Right lobe of liver (tissue), 6 donors: ENCODE measurements around the gene XAB2. TPM values are rescaled to one million over a fixed set of nuclear protein-coding genes. Genes with fewer than 3 reads are reported as not detected.

Source experiments
- ATAC-seq, 4 donors: fragments of 200-7000 bp; cut with Tn5 transposase; one replicate each; pipeline ENCODE4 v1.9.1; 2020; ENCODE audit warnings: mild to moderate bottlenecking in 4 of 4, moderate library complexity in 4 of 4
- DNase-seq, 3 donors: peaks; one replicate each; pipeline ENCODE4 v3.0.0-alpha.2; 2020
- H3K27ac ChIP-seq, 3 donors: fragments of 200-600 bp; one replicate each; pipeline ENCODE4 v1.8.0; 2022
- H3K27me3 ChIP-seq, 2 donors: fragments of 200-600 bp; one replicate each; pipeline ENCODE4 v1.8.0; 2022
- H3K36me3 ChIP-seq, 4 donors: fragments of 200-600 bp; sonication (generic) in 1 of 4; one replicate each; pipeline versions ENCODE4 v1.5.1 to v1.8.0; 2017 to 2022; ENCODE audit warnings: control low read depth in 1 of 4
- H3K4me1 ChIP-seq, 4 donors: fragments of 200-600 bp; sonication (generic) in 1 of 4; one replicate each; pipeline versions ENCODE4 v1.5.1 to v1.8.0; 2017 to 2022; ENCODE audit warnings: control low read depth in 1 of 4
- H3K4me3 ChIP-seq, 3 donors: fragments of 200-600 bp; one replicate each; pipeline ENCODE4 v1.8.0; 2022
- H3K9me3 ChIP-seq, 4 donors: fragments of 200-600 bp; sonication (generic) in 1 of 4; one replicate each; pipeline versions ENCODE4 v1.5.1 to v1.8.0; 2017 to 2022; ENCODE audit warnings: control low read depth in 1 of 4
- CTCF ChIP-seq, 4 donors: fragments of 200-600 bp in 3 of 4; fragments of 450-650 bp in 1 of 4; IDR thresholded peaks; one replicate each; pipeline versions ENCODE4 v1.5.1 to v1.8.0; 2016 to 2022; ENCODE audit warnings: antibody characterized with exemption in 4 of 4, mild to moderate bottlenecking in 2 of 4
- POLR2A ChIP-seq: fragments of 450-650 bp; IDR thresholded peaks from one replicate; pipeline ENCODE4 v1.6.1; 2017; ENCODE audit warnings: antibody characterized with exemption, mild to moderate bottlenecking
- WGBS: methylation state at CpG from one replicate; pipeline ENCODE4 v1.1.6; 2018; ENCODE audit warnings: low coverage, low lambda C conversion rate; ENCODE audit not compliant: insufficient coverage; ENCODE audit errors: missing lambda C conversion rate; 5-methylcytosine and 5-hydroxymethylcytosine counted together
- intact Hi-C, 2 donors: fragments of 100-400 bp; cut with DNase I; formaldehyde crosslinking; loops; one replicate each; pipeline versions ENCODE4 v1.11.2 to v1.14.1; 2022
- total RNA-seq, 6 experiments: library from RNA; depleted of rRNA in 2 of 6; stranded (reverse); fragments of >200 nt in 2 of 6; fragmentation: NEBNext Ultra II Directional in 3 of 6; extraction: Animal tissue kit (Norgen Biotek cat#: 25700) in 3 of 6; gene quantifications; one replicate each; pipeline versions ENCODE4 v1.1.0 to v1.2.4, GENCODE V29; 2016 to 2023
- donor health status: DM: no; HTN: yes; CAD: no.
- donor health status: DM: no; HTN: no; CAD: no.
- donor health status: DM: no; HTN: no; CAD: no.
- donor health status: DM: no; HTN: yes; CAD: no.
- donor health status: DM: no; HTN: yes; CAD: no.

The XAB2 gene
- total RNA-seq, 6 experiments from 2014 or later: 12.8 to 21.3 (median 17.8) TPM

GRCh38 chr19:7618771-7619510 is 10.4 kb downstream of the XAB2 start:
- H3K27me3 ChIP-seq: no peaks in the 10 kb centered on the region
- H3K9me3 ChIP-seq: no peaks in the 10 kb centered on the region
- DNase-seq (peak; percentile 78 to 94 (median 92)), ATAC-seq (peak; percentile 76 to 85 (median 84))
- H3K27ac ChIP-seq: peak overlapping the region; percentile 51 to 99 (median 96)
- TF ChIP-seq CTCF (IDR thresholded peaks at IDR 0.05) (no peak), POLR2A (peak; percentile 57)
- intact Hi-C loops: no loop called here
- H3K36me3 ChIP-seq: peaks cover 0 to 46% (median 13%) of the 10 kb centered on the region in 4 donors
- 30% methylated on average over 9 of the region's 21 CpGs for WGBS
- peak overlapping the region in 1 of 3 donors; percentile 6 for H3K4me3 ChIP-seq
- peaks cover 0 to 29% (median 14%) of the 10 kb centered on the region in 4 donors for H3K4me1 ChIP-seq

- WGBS: 42% methylated on average over 4 of the region's 4 CpGs
- no peak for TF ChIP-seq CTCF (IDR thresholded peaks at IDR 0.05)
- TF ChIP-seq POLR2A: peak; percentile 34
- DNase-seq: peak; percentile 74 to 94 (median 87)
Measured at GRCh38 chr19:7618348-7618747, 11.0 kb downstream of the XAB2 start.

GRCh38 chr19:7617735-7618134 is 11.6 kb downstream of the XAB2 start:
- DNase-seq: no peak
- Histone ChIP-seq H3K27me3 (no peaks in the 10 kb centered on the region), H3K9me3 (no peaks in the 10 kb centered on the region), H3K4me3 (no peak overlapping the region), H3K4me1 (peaks cover 0 to 29% (median 14%) of the 10 kb centered on the region in 4 donors), H3K27ac (peak overlapping the region in 2 of 3 donors; percentile 96 to 99), H3K36me3 (peaks cover 0 to 38% (median 13%) of the 10 kb centered on the region in 4 donors)
- TF ChIP-seq POLR2A: no peak
- TF ChIP-seq CTCF (IDR thresholded peaks at IDR 0.05): no peak
- no peak for ATAC-seq
- 97% methylated on average over 6 of the region's 28 CpGs for WGBS
- intact Hi-C loops: no loop called here

More at GRCh38 chr19:7618348-7618747, 11.0 kb downstream of the XAB2 start:
- ATAC-seq: peak; percentile 50 to 61 (median 52)
- Histone ChIP-seq H3K9me3 (no peaks in the 10 kb centered on the region), H3K4me1 (peaks cover 0 to 29% (median 14%) of the 10 kb centered on the region in 4 donors), H3K36me3 (peaks cover 0 to 43% (median 13%) of the 10 kb centered on the region in 4 donors), H3K27me3 (no peaks in the 10 kb centered on the region), H3K27ac (peak overlapping the region; percentile 51 to 99 (median 96)), H3K4me3 (no peak overlapping the region)
- intact Hi-C loops: no loop called here

- intact Hi-C loops: no loop called here
- peaks cover 0 to 29% (median 14%) of the 10 kb centered on the region in 4 donors for H3K4me1 ChIP-seq
- H3K27ac ChIP-seq: no peak overlapping the region
- WGBS: 78% methylated on average over 6 of the region's 12 CpGs
- ATAC-seq (no peak), DNase-seq (no peak)
- H3K27me3 ChIP-seq: no peaks in the 10 kb centered on the region
- TF ChIP-seq POLR2A (no peak), CTCF (IDR thresholded peaks at IDR 0.05) (no peak)
- H3K4me3 ChIP-seq: no peak overlapping the region
- no peaks in the 10 kb centered on the region for H3K9me3 ChIP-seq
- peaks cover 0 to 38% (median 13%) of the 10 kb centered on the region in 4 donors for H3K36me3 ChIP-seq
Measured at GRCh38 chr19:7617172-7617571, 12.2 kb downstream of the XAB2 start.
